SW 1271 (cell line): ENCODE results near the gene GOLGA2.

Source experiments
- DNase-seq, 2 experiments: peaks; one replicate each; lab custom pipeline; 2025; lab: John Stamatoyannopoulos, UW

GOLGA2 gene

GRCh38 chr9:128275198-128276007 is at the start of gene GOLGA2:
TSS of gene GOLGA2 (minus strand) at chr9:128276007. CDS start at chr9:128275976, 31 bp downstream.
- peak in 1 of 2 experiments; percentile 36 for DNase-seq

- no peak for DNase-seq
Measured at GRCh38 chr9:128324401-128324800, 48.6 kb upstream of the GOLGA2 start.

GRCh38 chr9:128323791-128324190 is 48.0 kb upstream of the GOLGA2 start:
- DNase-seq: no peak

GRCh38 chr9:128323212-128323730 is 47.5 kb upstream of the GOLGA2 start:
- no peak for DNase-seq

GRCh38 chr9:128322404-128323211 is 46.8 kb upstream of the GOLGA2 start, which contains the start of the genes COQ4 and TRUB2:
TSS of gene COQ4 (plus strand) at chr9:128322839. CDS start at chr9:128322859, 20 bp downstream.
TSS of gene TRUB2 (minus strand) at chr9:128322447. CDS start at chr9:128322408, 39 bp downstream.
- DNase-seq: peak; percentile 89 to 96

- peak in 1 of 2 experiments; percentile 87 for DNase-seq
Measured at GRCh38 chr9:128321879-128322403, 46.1 kb upstream of the GOLGA2 start.

GRCh38 chr9:128321343-128321742 is 45.5 kb upstream of the GOLGA2 start:
- DNase-seq: no peak

GRCh38 chr9:128317629-128318028 is 41.8 kb upstream of the GOLGA2 start:
- no peak for DNase-seq

GRCh38 chr9:128316421-128316820 is 40.6 kb upstream of the GOLGA2 start:
- no peak for DNase-seq

- DNase-seq: no peak
Measured at GRCh38 chr9:128314697-128315096, 38.9 kb upstream of the GOLGA2 start.

GRCh38 chr9:128310461-128310860 is 34.7 kb upstream of the GOLGA2 start:
- no peak for DNase-seq

- no peak for DNase-seq
Measured at GRCh38 chr9:128309551-128309950, 33.7 kb upstream of the GOLGA2 start.

GRCh38 chr9:128304971-128305288 is 29.1 kb upstream of the GOLGA2 start:
- DNase-seq: no peak

GRCh38 chr9:128304136-128304970 is 28.5 kb upstream of the GOLGA2 start:
- DNase-seq: no peak

- DNase-seq: no peak
Measured at GRCh38 chr9:128298535-128299482, 23.0 kb upstream of the GOLGA2 start.

GRCh38 chr9:128297221-128297773 is 21.5 kb upstream of the GOLGA2 start:
- DNase-seq: no peak

GRCh38 chr9:128296340-128297220 is 20.8 kb upstream of the GOLGA2 start:
- no peak for DNase-seq

GRCh38 chr9:128294142-128294541 is 18.3 kb upstream of the GOLGA2 start:
- DNase-seq: no peak

- no peak for DNase-seq
Measured at GRCh38 chr9:128293091-128293490, 17.3 kb upstream of the GOLGA2 start.
